Endodermal cell (in vitro differentiated cells): ENCODE measurements around the gene HSF2BP. TPM values are rescaled to one million over a fixed set of nuclear protein-coding genes. Genes with fewer than 3 reads are reported as not detected.

Experiments
- DNase-seq: peaks from one replicate; pipeline ENCODE4 v3.0.0-alpha.2; 2017
- H3K27ac ChIP-seq: 2 replicates; pipeline ENCODE4 v1.5.1; 2013; ENCODE audit warnings: mild to moderate bottlenecking, low read depth, low read length, moderate library complexity
- H3K27me3 ChIP-seq: 2 replicates; pipeline ENCODE4 v1.6.1; 2013; ENCODE audit warnings: mild to moderate bottlenecking, low read length, moderate library complexity; ENCODE audit not compliant: insufficient read depth, control insufficient read depth, poor library complexity, severe bottlenecking
- H3K36me3 ChIP-seq: 2 replicates; pipeline ENCODE4 v1.7.0; 2013; ENCODE audit warnings: mild to moderate bottlenecking, low read length, moderate library complexity; ENCODE audit not compliant: control insufficient read depth, insufficient read depth
- H3K4me1 ChIP-seq: one replicate; pipeline ENCODE4 v1.7.0; 2013; ENCODE audit warnings: low read length; ENCODE audit not compliant: control insufficient read depth, insufficient read depth
- H3K4me3 ChIP-seq: 2 replicates; pipeline ENCODE4 v1.5.1; 2013; ENCODE audit warnings: mild to moderate bottlenecking, low read length, moderate library complexity
- H3K9ac ChIP-seq: 2 replicates; pipeline ENCODE4 v1.6.1; 2013; ENCODE audit warnings: mild to moderate bottlenecking, low read length, moderate library complexity; ENCODE audit not compliant: poor library complexity, severe bottlenecking; ENCODE audit errors: extremely low read depth
- H3K9me3 ChIP-seq: 2 replicates; pipeline ENCODE4 v1.6.1; 2013; ENCODE audit warnings: mild to moderate bottlenecking, low read length, moderate library complexity; ENCODE audit not compliant: control insufficient read depth
- H3K27ac Mint-ChIP-seq: 2 replicates; pipeline ENCODE4 v1.8.0; 2020; ENCODE audit warnings: mixed read lengths
- H3K27me3 Mint-ChIP-seq: 2 replicates; pipeline ENCODE4 v1.8.0; 2021; ENCODE audit warnings: mild to moderate bottlenecking, mixed read lengths; ENCODE audit not compliant: insufficient read depth
- H3K36me3 Mint-ChIP-seq: 2 replicates; pipeline ENCODE4 v1.8.0; 2020; ENCODE audit warnings: low read depth, mixed read lengths
- H3K4me1 Mint-ChIP-seq: 2 replicates; pipeline ENCODE4 v1.8.0; 2020; ENCODE audit warnings: mixed read lengths
- H3K4me3 Mint-ChIP-seq: 2 replicates; pipeline ENCODE4 v1.8.0; 2020; ENCODE audit warnings: mild to moderate bottlenecking, moderate library complexity, mixed read lengths
- H3K9me3 Mint-ChIP-seq: 2 replicates; pipeline ENCODE4 v1.8.0; 2020; ENCODE audit warnings: mild to moderate bottlenecking, mixed read lengths
- WGBS, 2 experiments: methylation state at CpG; one replicate each; pipeline versions ENCODE4 v1.1.5 to v1.1.7; 2013; ENCODE audit warnings: missing lambda C conversion rate in 2 of 2, mixed read lengths in 1 of 2; ENCODE audit not compliant: insufficient coverage in 1 of 2, insufficient read length in 1 of 2; 5-methylcytosine and 5-hydroxymethylcytosine counted together
- total RNA-seq, 2 donors: library from RNA; stranded (reverse); fragmentation: NEBNext Ultra II Directional in 1 of 2; extraction: Animal tissue kit (Norgen Biotek cat#: 25700) in 1 of 2; gene quantifications; 2 replicates in 1 of 2; 3 replicates in 1 of 2; pipeline ENCODE4 v1.2.1, GENCODE V29; 2021
- TF ChIP-seq, protein P1 (sequence below): fragments of 200-600 bp; sonication (generic); conservative IDR thresholded peaks from 2 replicates; pipeline ENCODE4 v1.5.0; 2021; ENCODE audit warnings: antibody characterized with exemption, mild to moderate bottlenecking

HSF2BP gene
- total RNA-seq, 2 donors from 2014 or later = 1.7 to 1.9 TPM

DNA sequence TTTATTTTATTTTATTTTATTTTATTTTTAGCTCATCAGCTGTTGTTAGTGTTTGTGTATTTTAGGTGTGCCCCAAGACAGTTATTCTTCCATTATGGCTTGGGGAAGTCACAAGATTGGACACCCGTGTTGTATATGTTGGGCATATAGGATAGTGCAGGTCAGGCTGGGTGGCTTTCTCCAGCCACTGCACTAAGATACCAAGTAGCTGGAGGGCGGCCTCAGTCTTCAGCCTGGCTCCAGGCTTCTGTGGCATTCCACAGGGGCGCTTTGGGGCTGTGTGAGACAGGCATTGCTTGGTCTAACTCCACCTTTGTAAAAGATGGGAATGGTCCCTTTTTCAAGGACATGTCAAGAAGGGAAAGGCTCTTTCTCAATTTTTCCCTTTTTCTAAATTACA, 16.6 kb upstream of the HSF2BP start:
- no peak overlapping the region for H3K27ac ChIP-seq
- peaks cover 4% of the 10 kb centered on the region for H3K4me1 ChIP-seq
- H3K36me3 ChIP-seq = peaks cover 77% of the 10 kb centered on the region
- H3K9me3 ChIP-seq = no peaks in the 10 kb centered on the region
- 93 to 100% methylated on average over 2 to 3 of the region's 3 CpGs for WGBS, 2 experiments
- no peak overlapping the region for H3K4me3 ChIP-seq
- Mint-ChIP-seq H3K36me3 (peaks cover 74% of the 10 kb centered on the region), H3K27me3 (no peaks in the 10 kb centered on the region), H3K27ac (no peak overlapping the region), H3K4me3 (no peak overlapping the region), H3K4me1 (peaks cover 5% of the 10 kb centered on the region), H3K9me3 (no peaks in the 10 kb centered on the region)
- no peak for DNase-seq
- H3K9ac ChIP-seq = no peak overlapping the region
- TF ChIP-seq, protein P1, sequence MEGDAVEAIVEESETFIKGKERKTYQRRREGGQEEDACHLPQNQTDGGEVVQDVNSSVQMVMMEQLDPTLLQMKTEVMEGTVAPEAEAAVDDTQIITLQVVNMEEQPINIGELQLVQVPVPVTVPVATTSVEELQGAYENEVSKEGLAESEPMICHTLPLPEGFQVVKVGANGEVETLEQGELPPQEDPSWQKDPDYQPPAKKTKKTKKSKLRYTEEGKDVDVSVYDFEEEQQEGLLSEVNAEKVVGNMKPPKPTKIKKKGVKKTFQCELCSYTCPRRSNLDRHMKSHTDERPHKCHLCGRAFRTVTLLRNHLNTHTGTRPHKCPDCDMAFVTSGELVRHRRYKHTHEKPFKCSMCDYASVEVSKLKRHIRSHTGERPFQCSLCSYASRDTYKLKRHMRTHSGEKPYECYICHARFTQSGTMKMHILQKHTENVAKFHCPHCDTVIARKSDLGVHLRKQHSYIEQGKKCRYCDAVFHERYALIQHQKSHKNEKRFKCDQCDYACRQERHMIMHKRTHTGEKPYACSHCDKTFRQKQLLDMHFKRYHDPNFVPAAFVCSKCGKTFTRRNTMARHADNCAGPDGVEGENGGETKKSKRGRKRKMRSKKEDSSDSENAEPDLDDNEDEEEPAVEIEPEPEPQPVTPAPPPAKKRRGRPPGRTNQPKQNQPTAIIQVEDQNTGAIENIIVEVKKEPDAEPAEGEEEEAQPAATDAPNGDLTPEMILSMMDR = no peak
- H3K27me3 ChIP-seq = no peaks in the 10 kb centered on the region

DNA sequence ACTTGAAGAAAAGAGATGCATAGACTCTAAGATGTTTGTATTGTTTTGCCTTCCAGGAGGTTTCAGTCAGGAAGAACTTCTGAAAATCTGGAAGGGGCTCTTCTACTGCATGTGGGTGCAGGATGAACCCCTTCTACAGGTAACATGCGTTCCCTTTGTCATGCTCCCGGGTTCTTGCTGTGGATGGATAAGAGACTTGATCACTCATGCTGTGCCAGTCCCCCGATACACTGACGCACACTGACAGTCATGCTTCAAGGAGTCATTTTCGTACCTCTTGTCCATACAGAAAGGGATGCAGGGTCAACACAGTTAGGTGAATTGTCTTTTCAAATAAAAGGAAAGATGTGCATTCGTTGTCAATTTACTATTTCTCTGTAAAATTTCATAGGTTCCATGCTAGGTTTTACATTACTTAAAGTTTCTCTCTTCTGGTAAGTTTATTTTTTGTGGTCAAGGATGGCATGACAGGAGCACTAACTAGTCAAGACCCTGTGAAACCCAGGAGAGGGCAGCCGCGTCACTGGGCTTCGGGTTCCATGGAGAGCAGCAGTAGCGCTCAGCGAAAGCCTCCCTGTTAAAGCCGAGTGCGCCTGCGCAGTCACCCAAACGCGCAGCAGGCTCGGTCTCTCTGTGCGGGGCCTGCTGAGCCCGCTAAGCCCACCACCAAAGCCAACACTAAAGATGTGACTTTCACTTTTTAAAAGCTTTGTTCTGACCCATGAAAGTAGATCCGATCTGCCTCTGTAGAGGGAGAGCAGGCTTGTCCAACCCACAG, 10.7 kb upstream of the HSF2BP start:
- no peak overlapping the region for H3K9ac ChIP-seq

DNA sequence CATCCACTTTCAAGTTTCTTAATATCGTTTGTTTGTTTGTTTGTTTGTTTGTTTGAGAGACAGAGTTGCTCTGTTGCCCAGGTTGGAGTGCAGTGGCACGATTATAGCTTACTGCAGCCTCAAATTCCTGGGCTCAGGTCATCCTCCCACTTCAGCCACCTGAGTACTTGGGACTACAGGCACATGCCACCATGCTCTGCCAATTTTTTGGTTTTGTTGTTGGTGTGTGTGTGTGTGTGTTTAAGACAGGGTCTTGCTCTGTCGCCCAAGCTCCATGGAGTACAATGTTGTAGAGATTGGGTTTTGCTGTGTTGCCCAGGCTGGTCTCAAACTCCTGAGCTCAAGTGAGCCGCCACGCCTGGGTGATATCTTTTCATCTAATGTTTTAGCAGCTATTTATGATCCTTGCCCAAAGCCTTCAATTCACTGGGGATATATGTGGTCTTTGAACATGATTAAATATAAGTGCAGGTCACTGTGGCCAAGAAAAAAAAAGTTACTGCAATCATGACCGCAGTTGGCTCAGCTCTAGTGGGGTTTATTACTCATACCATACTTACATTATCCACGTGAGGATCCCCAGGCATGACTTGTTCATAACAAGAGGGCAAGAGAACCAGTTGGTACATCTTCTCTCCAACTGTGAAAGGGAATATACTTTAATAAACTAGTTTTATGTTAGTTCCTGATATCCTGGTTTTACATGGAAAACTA, 8.1 kb upstream of the HSF2BP start:
- Mint-ChIP-seq H3K36me3 (peaks cover 63% of the 10 kb centered on the region), H3K4me3 (no peak overlapping the region), H3K9me3 (no peaks in the 10 kb centered on the region), H3K27ac (no peak overlapping the region), H3K27me3 (no peaks in the 10 kb centered on the region), H3K4me1 (no peaks in the 10 kb centered on the region)
- 97% methylated on average over 3 to 7 of the region's 7 CpGs for WGBS, 2 experiments
- H3K27ac ChIP-seq = no peak overlapping the region
- no peak overlapping the region for H3K9ac ChIP-seq
- peaks cover 61% of the 10 kb centered on the region for H3K36me3 ChIP-seq
- H3K4me3 ChIP-seq = no peak overlapping the region
- no peaks in the 10 kb centered on the region for H3K27me3 ChIP-seq
- H3K9me3 ChIP-seq = no peaks in the 10 kb centered on the region
- TF ChIP-seq, protein P1 = no peak
- no peak for DNase-seq
- no peaks in the 10 kb centered on the region for H3K4me1 ChIP-seq

More for the DNA sequence above, 10.7 kb upstream of the HSF2BP start:
- no peak overlapping the region for H3K4me3 Mint-ChIP-seq
- H3K4me1 Mint-ChIP-seq = peaks cover 5% of the 10 kb centered on the region
- H3K27ac Mint-ChIP-seq = peak overlapping the region; percentile 33
- H3K27me3 Mint-ChIP-seq = no peaks in the 10 kb centered on the region
- Histone ChIP-seq H3K36me3 (peaks cover 55% of the 10 kb centered on the region), H3K4me3 (no peak overlapping the region), H3K27me3 (no peaks in the 10 kb centered on the region), H3K9me3 (no peaks in the 10 kb centered on the region), H3K4me1 (peaks cover 4% of the 10 kb centered on the region), H3K27ac (no peak overlapping the region)
- TF ChIP-seq, protein P1 = no peak
- 84 to 91% methylated on average over 17 to 20 of the region's 20 CpGs for WGBS, 2 experiments
- H3K36me3 Mint-ChIP-seq = peaks cover 61% of the 10 kb centered on the region
- no peaks in the 10 kb centered on the region for H3K9me3 Mint-ChIP-seq
- DNase-seq = peak; percentile 12
